ENCODE measurements around the gene NUCKS1. TPM values are rescaled to one million over a fixed set of nuclear protein-coding genes. Genes with fewer than 3 reads are reported as not detected.

NUCKS1 gene
- total RNA-seq, 1 experiment from 2014 or later, result 101 TPM

GRCh38 chr1:205748403-205749233, 1.4 kb downstream of the NUCKS1 start:
- H3K9me3 ChIP-seq (ENCODE audit: low read length), result no peaks in the 10 kb centered on the region
- peaks cover 62% of the 10 kb centered on the region for H3K79me2 ChIP-seq (ENCODE audit: low read length)
- peak overlapping the region; percentile 81 for H3K27ac ChIP-seq (ENCODE audit: low read length)
- H3K9me2 ChIP-seq (replicated peaks; ENCODE audit: low read length), result no peaks in the 10 kb centered on the region
- peak overlapping the region; percentile 91 for H3K4me2 ChIP-seq (ENCODE audit: low read length)
- H3F3A ChIP-seq (ENCODE audit: low read length, unreplicated experiment), result no peaks in the 10 kb centered on the region
- peaks cover 20% of the 10 kb centered on the region; the same call in 1 of the 2 replicates for H3K36me3 ChIP-seq (ENCODE audit: low read depth, low read length)
- H4K20me1 ChIP-seq (ENCODE audit: low read length), result peaks cover 52% of the 10 kb centered on the region
- H3K4me3 ChIP-seq (ENCODE audit: low read length), result peak overlapping the region; percentile 86
- H3K9ac ChIP-seq (ENCODE audit: low read length), result peak overlapping the region; percentile 93
- H2AFZ ChIP-seq (ENCODE audit: low read length), result peak overlapping the region; percentile 49
- ChIA-PET POLR2A (ENCODE audit: unreplicated experiment) (interaction anchor here (0.7 kb wide), 2 partner anchors 206 to 228 kb away, joined by 3 to 5 read pairs; no protein-coding TSS in a partner anchor), CTCF (no interaction called here)
- peak; percentile 23 for DNase-seq
- intact Hi-C loops (cut with micrococcal nuclease), result loop anchor here (5.0 kb wide), 1 partner anchor 36 kb away; no protein-coding TSS in a partner anchor
- peak; percentile 16 for ATAC-seq
- no peak for TF ChIP-seq CTCF (conservative IDR thresholded peaks at IDR 0.05; ENCODE audit: low read depth, low read length)
- no peak for TF ChIP-seq EZH2 (IDR thresholded peaks at IDR 0.05; ENCODE audit: low read length, unreplicated experiment)
- no peak for TF ChIP-seq EZH2phosphoT487 (IDR thresholded peaks at IDR 0.05; ENCODE audit: borderline replicate concordance, low read length)
- peaks cover 25% of the 10 kb centered on the region for H3K4me1 ChIP-seq (ENCODE audit: insufficient read depth, low read length)
- H3K27me3 ChIP-seq (ENCODE audit: low read length), result no peaks in the 10 kb centered on the region
- TSS peak; percentile 37 for BruUV-seq (replicated peaks)

GRCh38 chr1:205746757-205747412, 3.1 kb downstream of the NUCKS1 start:
- H3K27me3 ChIP-seq (ENCODE audit: low read length), result no peaks in the 10 kb centered on the region
- DNase-seq (no peak), ATAC-seq (no peak)
- H3K9ac ChIP-seq (ENCODE audit: low read length), result no peak overlapping the region
- H3K4me1 ChIP-seq (ENCODE audit: insufficient read depth, low read length), result peaks cover 25% of the 10 kb centered on the region
- H3K79me2 ChIP-seq (ENCODE audit: low read length), result peaks cover 79% of the 10 kb centered on the region
- peak overlapping the region; percentile 86 for H3K4me3 ChIP-seq (ENCODE audit: low read length)
- no TSS peak for BruUV-seq (replicated peaks)
- peaks cover 65% of the 10 kb centered on the region for H4K20me1 ChIP-seq (ENCODE audit: low read length)
- no peaks in the 10 kb centered on the region for H3K9me2 ChIP-seq (replicated peaks; ENCODE audit: low read length)
- intact Hi-C loops (cut with micrococcal nuclease), result loop anchor here (5.0 kb wide), 1 partner anchor 35 kb away; no protein-coding TSS in a partner anchor
- peaks cover 20% of the 10 kb centered on the region; the same call in 1 of the 2 replicates for H3K36me3 ChIP-seq (ENCODE audit: low read depth, low read length)
- H2AFZ ChIP-seq (ENCODE audit: low read length), result no peak overlapping the region
- peak overlapping the region; percentile 91 for H3K4me2 ChIP-seq (ENCODE audit: low read length)
- no peaks in the 10 kb centered on the region for H3F3A ChIP-seq (ENCODE audit: low read length, unreplicated experiment)
- ChIA-PET POLR2A (ENCODE audit: unreplicated experiment) (interaction anchor here (0.9 kb wide), 1 partner anchor 36 kb away, joined by 9 read pairs; no protein-coding TSS in a partner anchor), CTCF (no interaction called here)
- TF ChIP-seq EZH2phosphoT487 (IDR thresholded peaks at IDR 0.05; ENCODE audit: borderline replicate concordance, low read length) (no peak), CTCF (conservative IDR thresholded peaks at IDR 0.05; ENCODE audit: low read depth, low read length) (no peak), EZH2 (IDR thresholded peaks at IDR 0.05; ENCODE audit: low read length, unreplicated experiment) (no peak)
- H3K9me3 ChIP-seq (ENCODE audit: low read length), result no peaks in the 10 kb centered on the region
- H3K27ac ChIP-seq (ENCODE audit: low read length), result no peak overlapping the region

All from PC-3 (cell line).